NB4 (cell line): ENCODE results near the gene RRP1.

Experiments used
- MYC ChIP-seq: IDR thresholded peaks from 2 replicates; pipeline ENCODE4 v1.6.1; 2011; ENCODE audit warnings: low read depth, low read length
- POLR2A ChIP-seq: IDR thresholded peaks from 2 replicates; pipeline ENCODE4 v1.6.1; 2011; ENCODE audit warnings: mild to moderate bottlenecking; ENCODE audit not compliant: insufficient read length; ENCODE audit errors: extremely low read depth
- TF ChIP-seq, protein P1 (sequence below): IDR thresholded peaks from one replicate; pipeline ENCODE4 v1.5.1; 2012; ENCODE audit warnings: low read depth, low read length
- TF ChIP-seq, protein P2 (sequence below): IDR thresholded peaks from 2 replicates; pipeline ENCODE4 v1.6.1; 2011; ENCODE audit warnings: low read depth, low read length

DNA sequence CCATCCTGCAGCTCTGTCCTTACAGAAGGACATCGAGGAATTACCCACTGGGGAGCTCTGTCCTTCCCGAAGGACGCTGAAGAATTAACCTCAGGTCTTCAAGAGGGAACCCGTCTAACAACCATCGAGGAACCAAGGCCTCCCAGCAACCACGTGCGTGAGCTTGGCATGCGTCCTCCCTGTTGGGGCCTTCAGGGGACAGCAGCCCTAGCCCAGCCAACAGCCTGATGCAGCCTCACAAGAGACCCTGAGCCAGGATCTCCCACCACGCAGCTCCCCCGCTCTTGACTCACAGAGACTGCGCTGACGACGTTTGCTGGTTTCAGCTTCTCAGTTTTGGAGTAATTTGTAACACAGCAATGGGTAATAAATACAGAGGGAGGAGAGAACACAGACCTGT lies 56.0 kb downstream of the RRP1 start:
- TF ChIP-seq, protein P1, sequence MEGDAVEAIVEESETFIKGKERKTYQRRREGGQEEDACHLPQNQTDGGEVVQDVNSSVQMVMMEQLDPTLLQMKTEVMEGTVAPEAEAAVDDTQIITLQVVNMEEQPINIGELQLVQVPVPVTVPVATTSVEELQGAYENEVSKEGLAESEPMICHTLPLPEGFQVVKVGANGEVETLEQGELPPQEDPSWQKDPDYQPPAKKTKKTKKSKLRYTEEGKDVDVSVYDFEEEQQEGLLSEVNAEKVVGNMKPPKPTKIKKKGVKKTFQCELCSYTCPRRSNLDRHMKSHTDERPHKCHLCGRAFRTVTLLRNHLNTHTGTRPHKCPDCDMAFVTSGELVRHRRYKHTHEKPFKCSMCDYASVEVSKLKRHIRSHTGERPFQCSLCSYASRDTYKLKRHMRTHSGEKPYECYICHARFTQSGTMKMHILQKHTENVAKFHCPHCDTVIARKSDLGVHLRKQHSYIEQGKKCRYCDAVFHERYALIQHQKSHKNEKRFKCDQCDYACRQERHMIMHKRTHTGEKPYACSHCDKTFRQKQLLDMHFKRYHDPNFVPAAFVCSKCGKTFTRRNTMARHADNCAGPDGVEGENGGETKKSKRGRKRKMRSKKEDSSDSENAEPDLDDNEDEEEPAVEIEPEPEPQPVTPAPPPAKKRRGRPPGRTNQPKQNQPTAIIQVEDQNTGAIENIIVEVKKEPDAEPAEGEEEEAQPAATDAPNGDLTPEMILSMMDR = no peak
- no peak for TF ChIP-seq POLR2A
- TF ChIP-seq, protein P2, sequence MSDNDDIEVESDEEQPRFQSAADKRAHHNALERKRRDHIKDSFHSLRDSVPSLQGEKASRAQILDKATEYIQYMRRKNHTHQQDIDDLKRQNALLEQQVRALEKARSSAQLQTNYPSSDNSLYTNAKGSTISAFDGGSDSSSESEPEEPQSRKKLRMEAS = no peak
- TF ChIP-seq MYC = no peak
